GM21529 (cell line): ENCODE results near the gene APLF.
"Not testable (repeated sequence)": the region's sequence is repeated elsewhere in the genome, so short reads cannot be mapped to it uniquely, and the experiment has no call there.

Experiments
- ATAC-seq: cut with Tn5 transposase; IDR thresholded peaks from one replicate; pipeline ENCODE4 v1.9.1; 2021; ENCODE audit not compliant: unreplicated experiment

APLF gene

GRCh38 chr2:68568116-68568515 is 100.7 kb downstream of the APLF start:
- no peak for ATAC-seq

DNA sequence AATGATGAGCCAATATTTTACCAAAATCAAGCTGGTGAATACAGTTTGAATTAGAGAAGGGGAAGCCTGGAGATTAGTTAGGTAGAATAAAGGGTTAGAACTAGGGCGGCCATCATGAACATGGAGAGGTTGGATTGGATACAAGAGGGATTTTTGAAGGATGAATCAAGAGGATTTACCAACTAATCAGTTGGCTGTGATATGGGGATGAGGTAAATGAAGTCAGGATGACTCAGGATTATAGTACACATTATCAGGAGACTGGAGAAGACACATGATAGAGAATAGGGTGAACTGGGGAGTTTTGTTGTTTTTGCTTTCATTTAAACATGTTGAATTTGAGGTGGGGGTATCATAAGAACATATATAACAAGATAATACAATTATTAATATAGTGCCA is 102.2 kb downstream of the APLF start:
- no peak for ATAC-seq

DNA sequence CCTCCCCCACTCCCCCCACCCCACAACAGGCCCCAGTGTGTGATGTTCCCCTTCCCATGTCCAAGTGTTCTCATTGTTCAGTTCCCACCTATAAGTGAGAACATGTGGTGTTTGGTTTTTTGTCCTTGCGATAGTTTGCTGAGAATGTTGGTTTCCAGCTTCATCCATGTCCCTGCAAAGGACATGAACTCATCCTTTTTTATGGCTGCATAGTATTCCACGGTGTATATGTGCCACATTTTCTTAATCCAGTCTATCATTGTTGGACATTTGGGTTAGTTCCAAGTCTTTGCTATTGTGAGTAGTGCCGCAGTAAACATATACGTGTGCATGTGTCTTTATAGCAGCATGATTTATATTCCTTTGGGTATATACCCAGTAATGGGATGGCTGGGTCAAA is 103.0 kb downstream of the APLF start:
- not testable (repeated sequence) for ATAC-seq

- ATAC-seq = no peak
Observed at GRCh38 chr2:68574202-68574791, 106.9 kb downstream of the APLF start.

GRCh38 chr2:68577183-68577582 is 109.8 kb downstream of the APLF start:
- no peak for ATAC-seq

GRCh38 chr2:68579689-68580088 is 112.3 kb downstream of the APLF start:
- ATAC-seq = no peak

- ATAC-seq = no peak
Observed at GRCh38 chr2:68588589-68588988, 121.2 kb downstream of the APLF start.

- ATAC-seq = no peak
Observed at GRCh38 chr2:68589963-68590362, 122.6 kb downstream of the APLF start.

GRCh38 chr2:68590702-68591101 is 123.3 kb downstream of the APLF start:
- no peak for ATAC-seq

DNA sequence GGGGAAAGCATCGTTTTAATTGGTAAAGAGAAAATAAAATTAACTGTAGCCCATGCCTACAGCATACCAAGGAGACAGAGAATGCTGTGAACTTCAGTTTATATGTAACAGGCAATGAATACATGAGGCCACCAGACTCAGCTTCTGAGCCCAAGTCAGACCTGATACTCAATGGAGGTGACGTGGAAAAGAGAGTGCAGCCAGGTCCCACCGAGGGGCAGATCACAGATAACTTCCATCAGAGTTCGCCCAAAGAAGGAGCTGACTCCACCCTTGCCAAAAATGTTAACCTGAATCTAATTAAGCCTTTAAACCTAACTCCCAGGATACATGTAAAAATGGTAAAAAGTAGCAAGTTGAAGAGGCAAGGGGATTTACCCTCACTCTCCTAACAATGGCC is 123.8 kb downstream of the APLF start:
- no peak for ATAC-seq

GRCh38 chr2:68594041-68594440 is 126.7 kb downstream of the APLF start:
- ATAC-seq = no peak

DNA sequence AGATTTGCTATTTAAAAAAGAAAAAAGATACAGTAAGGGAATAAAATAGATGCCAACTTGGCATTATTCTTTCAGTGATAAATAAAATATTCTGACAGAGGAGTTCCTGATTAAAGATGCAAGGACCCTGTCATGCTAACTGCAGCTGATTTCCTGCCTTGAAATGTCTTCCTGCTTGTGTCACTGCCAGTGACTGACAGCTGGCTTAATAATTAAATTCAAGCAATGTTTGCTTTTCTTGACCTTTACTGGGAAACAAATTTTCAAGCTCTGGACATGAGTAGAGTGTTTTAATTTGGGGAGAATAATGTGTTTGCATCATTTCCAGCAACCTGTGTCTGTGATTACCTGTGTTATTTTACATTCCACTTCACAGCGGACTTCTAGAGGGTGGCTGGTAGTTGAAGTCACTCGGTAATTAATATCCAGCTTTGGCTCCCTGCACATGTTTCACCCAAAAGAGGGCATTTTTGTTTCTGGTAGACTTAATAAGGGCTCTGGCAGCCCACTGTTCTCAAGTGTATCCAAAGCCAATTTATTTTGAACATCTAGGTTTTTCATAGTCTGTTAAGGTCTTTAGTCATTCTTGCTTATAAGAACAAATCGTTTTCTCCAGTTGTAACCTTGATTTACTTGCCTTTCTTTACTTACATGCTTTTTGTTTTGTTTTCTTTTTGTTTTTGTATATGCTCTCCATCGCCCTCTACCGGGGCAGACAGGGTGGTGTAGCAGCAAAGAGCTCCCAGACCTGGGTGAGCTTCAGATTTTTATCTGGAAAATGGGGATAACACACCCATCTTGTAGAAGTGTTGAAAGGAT is 127.5 kb downstream of the APLF start:
- ATAC-seq = no peak

DNA sequence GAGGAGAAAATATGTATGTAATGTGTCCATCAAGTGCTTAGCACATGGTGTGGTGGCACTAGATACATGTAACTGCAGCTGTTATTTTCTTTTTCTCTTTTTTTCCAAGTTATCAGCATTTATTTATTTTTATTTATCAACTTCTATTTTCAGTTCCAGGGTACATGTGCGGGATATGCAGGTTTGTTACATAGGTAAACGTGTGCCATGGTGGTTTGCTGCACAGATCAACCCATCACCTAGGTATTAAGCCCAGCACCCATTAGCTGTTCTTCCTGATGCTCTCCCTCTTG is 128.1 kb downstream of the APLF start:
- not testable (repeated sequence) for ATAC-seq

GRCh38 chr2:68600495-68600894 is 133.1 kb downstream of the APLF start:
- not testable (repeated sequence) for ATAC-seq

GRCh38 chr2:68603059-68603458 is 135.7 kb downstream of the APLF start:
- ATAC-seq = no peak

DNA sequence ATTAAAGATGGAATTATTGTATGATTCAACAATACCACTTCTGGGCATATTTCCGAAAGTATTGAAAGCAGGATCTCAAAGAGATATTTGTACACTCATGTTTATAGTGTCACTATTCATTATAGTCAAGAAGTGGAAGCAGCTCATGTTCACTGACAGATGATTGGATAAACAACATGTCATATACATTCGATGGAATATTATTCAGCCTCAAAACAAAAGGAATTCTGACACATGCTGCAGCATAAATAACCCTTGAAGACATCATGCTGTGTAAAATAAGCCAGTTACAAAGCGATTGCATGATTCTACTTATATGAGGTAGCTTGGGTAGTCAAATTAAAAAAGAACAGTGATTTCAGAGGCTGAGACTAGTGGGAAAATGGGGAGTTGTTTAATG is 136.7 kb downstream of the APLF start:
- ATAC-seq = no peak

DNA sequence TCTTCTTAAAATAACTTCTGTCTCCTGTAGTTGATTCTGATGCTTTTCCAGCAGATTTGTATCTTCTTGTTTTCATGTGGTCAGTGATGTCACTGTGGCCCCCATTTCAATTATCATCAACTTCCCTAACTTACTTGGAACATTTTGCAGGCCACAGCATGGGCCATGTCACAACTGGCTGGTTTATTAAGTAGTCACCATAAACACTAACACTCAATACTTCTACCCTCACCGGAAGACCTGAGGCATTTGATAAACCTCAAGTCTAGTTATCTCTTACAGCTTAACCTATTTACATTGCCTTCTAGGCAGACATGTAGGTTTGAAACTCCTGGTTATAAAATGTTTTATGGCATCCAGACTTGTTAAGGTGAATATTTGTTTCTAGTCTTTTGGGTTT is 138.6 kb downstream of the APLF start:
- ATAC-seq = no peak

DNA sequence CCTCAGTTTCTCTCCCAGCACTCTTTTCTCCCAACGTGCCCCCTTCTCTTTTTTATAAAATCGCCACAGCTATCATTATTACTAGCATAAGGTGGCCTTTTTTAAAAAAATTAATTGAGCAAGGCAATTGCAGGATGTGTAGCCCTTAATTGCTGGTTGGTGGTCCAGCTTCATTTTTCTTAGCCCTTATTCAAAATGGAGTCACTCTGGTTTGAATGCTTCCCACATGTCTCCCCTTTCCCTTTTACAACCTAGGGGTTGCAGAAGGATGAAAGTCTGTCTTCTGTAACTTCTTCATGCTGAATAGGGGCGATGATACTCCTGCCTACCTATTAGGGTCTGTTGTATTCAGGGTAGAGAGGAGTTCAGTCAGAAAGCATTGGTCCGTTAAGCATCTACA is 139.4 kb downstream of the APLF start:
- no peak for ATAC-seq

DNA sequence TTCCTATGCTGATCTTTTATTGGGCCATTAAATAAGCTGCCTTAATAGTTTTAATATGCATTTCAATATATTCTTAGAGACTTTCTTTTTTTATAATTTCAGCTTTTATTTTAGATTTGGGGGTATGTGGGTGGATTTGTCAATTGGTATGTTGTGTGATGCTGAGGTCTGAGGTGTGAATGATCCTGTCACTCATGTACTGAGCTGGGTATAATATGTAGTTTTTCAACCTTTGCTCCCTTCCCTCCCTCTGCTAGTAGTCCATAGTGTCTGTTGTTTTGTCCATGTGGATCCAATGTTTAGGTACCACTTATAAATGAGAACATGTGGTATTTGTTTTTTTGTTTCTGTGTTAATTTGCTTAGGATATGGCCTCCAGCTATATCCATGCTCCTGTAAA is 140.5 kb downstream of the APLF start:
- no peak for ATAC-seq

DNA sequence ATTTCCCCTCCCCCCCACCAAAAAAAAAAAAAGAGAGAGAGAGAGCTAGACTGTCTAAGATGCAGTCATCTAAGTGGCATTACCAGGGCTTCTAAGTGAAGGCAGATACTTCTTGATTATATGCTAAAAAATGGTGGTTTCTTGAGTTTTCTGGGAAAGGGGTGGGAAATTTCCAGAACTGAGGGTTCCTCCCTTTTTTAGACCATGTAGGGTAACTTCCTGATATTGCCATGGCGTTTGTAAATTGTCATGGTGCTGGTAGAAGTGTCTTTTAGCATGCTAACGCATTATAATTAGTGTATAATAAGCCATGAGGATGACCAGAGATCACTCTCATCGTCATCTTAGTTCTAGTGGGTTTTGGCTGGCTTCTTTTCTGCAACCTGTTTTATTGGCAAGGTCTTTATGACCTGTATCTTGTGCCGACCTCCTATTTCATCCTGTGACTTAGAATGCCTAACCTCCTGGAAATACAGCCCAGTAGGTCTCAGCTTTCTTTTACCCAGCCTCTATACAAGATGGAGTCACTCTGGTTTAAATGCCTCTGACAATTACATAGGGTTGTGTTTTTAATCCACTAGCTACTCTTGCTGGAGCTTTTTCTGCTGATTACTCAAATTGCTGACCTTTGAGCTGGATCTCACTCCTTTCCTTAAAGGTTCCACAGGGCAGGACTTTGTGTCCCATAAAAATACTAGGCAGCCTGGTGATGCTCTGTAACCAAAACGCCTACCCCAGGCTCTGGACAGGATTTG is 145.6 kb downstream of the APLF start:
- no peak for ATAC-seq

DNA sequence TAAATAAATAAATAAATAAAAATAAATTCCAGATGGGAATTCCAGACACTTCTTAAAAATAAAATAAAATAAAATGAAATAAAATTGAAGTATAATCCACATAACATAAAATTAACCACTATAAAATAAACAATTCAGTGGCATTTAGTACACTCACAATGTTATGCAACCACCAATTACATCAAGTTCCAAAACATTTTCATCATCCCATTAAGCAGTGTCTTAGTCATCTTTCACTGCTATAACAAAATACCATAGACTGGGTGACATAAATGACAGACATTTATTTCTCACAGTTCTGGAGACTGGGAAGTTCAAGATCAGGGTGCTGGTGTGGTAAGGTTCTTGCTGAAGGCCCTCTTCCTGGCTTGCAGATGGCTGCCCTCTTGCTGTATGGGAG is 153.4 kb downstream of the APLF start:
- ATAC-seq = no peak

- ATAC-seq = no peak
Observed at GRCh38 chr2:68623820-68624219, 156.4 kb downstream of the APLF start.
